B cell (primary cell): ENCODE results near the gene PHB1.

Experiments used
- CTCF ChIP-seq: fragments of 200-600 bp; IDR thresholded peaks from one replicate; pipeline ENCODE4 v1.8.0; 2022; ENCODE audit warnings: antibody characterized with exemption, mild to moderate bottlenecking
- EZH2 ChIP-seq: IDR thresholded peaks from 2 replicates; pipeline ENCODE4 v1.6.1; 2012; ENCODE audit warnings: borderline replicate concordance, low read depth, mild to moderate bottlenecking, moderate library complexity, low read length; ENCODE audit not compliant: insufficient read depth, poor library complexity, severe bottlenecking

GRCh38 chr17:49388692-49389513 is 25.8 kb downstream of the PHB1 start:
- TF ChIP-seq EZH2: no peak
- TF ChIP-seq CTCF: no peak
